ENCODE data around the gene FAM89A. TPM values are rescaled to one million over a fixed set of nuclear protein-coding genes. Genes with fewer than 3 reads are reported as not detected.
"Not testable (repeated sequence)": the region's sequence is repeated elsewhere in the genome, so short reads cannot be mapped to it uniquely, and the experiment has no call there.

Gene FAM89A
- total RNA-seq, 3 donors from 2014 or later: 30.7 to 97.1 (median 39.0) TPM

GRCh38 chr1:231058416-231059109, 18.5 kb upstream of the FAM89A start:
- Histone ChIP-seq H3K4me1 (no peaks in the 10 kb centered on the region), H3K27ac (no peak overlapping the region), H3K9me3 (peaks cover 0 to 4% of the 10 kb centered on the region in 2 donors), H3K4me3 (no peak overlapping the region), H3K27me3 (no peaks in the 10 kb centered on the region), H3K36me3 (no peaks in the 10 kb centered on the region)
- TF ChIP-seq POLR2A (IDR thresholded peaks at IDR 0.05): no peak
- TF ChIP-seq POLR2AphosphoS5 (IDR thresholded peaks at IDR 0.05): no peak
- TF ChIP-seq CTCF (IDR thresholded peaks at IDR 0.05): no peak
- DNase-seq (ENCODE audit: low spot score in 2 of 2): no peak
- intact Hi-C loops (cut with DNase I; ENCODE audit: low total_unique reads): loop anchor here (5.0 kb wide), 1 partner anchor 136 kb away; no protein-coding TSS in a partner anchor

GRCh38 chr1:231057410-231057809, 17.4 kb upstream of the FAM89A start:
- Histone ChIP-seq H3K4me1 (no peaks in the 10 kb centered on the region), H3K4me3 (no peak overlapping the region), H3K27me3 (no peaks in the 10 kb centered on the region), H3K9me3 (peaks cover 0 to 4% of the 10 kb centered on the region in 2 donors), H3K27ac (no peak overlapping the region), H3K36me3 (no peaks in the 10 kb centered on the region)
- DNase-seq (ENCODE audit: low spot score in 2 of 2): no peak
- intact Hi-C loops (cut with DNase I; ENCODE audit: low total_unique reads): loop anchor here (5.0 kb wide), 1 partner anchor 135 kb away; no protein-coding TSS in a partner anchor
- TF ChIP-seq POLR2A (IDR thresholded peaks at IDR 0.05): no peak
- no peak for TF ChIP-seq CTCF (IDR thresholded peaks at IDR 0.05)
- no peak for TF ChIP-seq POLR2AphosphoS5 (IDR thresholded peaks at IDR 0.05)

- intact Hi-C loops (cut with DNase I; ENCODE audit: low total_unique reads): loop anchor here (5.0 kb wide), 1 partner anchor 133 kb away; no protein-coding TSS in a partner anchor
- Histone ChIP-seq H3K4me3 (no peak overlapping the region), H3K36me3 (no peaks in the 10 kb centered on the region), H3K9me3 (peaks cover 0 to 4% of the 10 kb centered on the region in 2 donors), H3K27ac (no peak overlapping the region), H3K4me1 (no peaks in the 10 kb centered on the region), H3K27me3 (no peaks in the 10 kb centered on the region)
- TF ChIP-seq POLR2AphosphoS5 (IDR thresholded peaks at IDR 0.05): no peak
- TF ChIP-seq POLR2A (IDR thresholded peaks at IDR 0.05): no peak
- TF ChIP-seq CTCF (IDR thresholded peaks at IDR 0.05): no peak
- DNase-seq (ENCODE audit: low spot score in 2 of 2): no peak
These were observed 15.2 kb upstream of the FAM89A start for GRCh38 chr1:231055271-231055670.

GRCh38 chr1:231053493-231054162, 13.6 kb upstream of the FAM89A start:
- Histone ChIP-seq H3K36me3 (no peaks in the 10 kb centered on the region), H3K9me3 (peaks cover 0 to 4% of the 10 kb centered on the region in 2 donors), H3K4me3 (peak overlapping the region in 1 of 3 donors; percentile 36), H3K4me1 (no peaks in the 10 kb centered on the region), H3K27ac (peak overlapping the region in 1 of 2 donors; percentile 9), H3K27me3 (no peaks in the 10 kb centered on the region)
- intact Hi-C loops (cut with DNase I; ENCODE audit: low total_unique reads): no loop called here
- DNase-seq (ENCODE audit: low spot score in 2 of 2): no peak
- TF ChIP-seq POLR2A (IDR thresholded peaks at IDR 0.05): no peak
- TF ChIP-seq POLR2AphosphoS5 (IDR thresholded peaks at IDR 0.05): no peak
- TF ChIP-seq CTCF (IDR thresholded peaks at IDR 0.05): no peak

- Histone ChIP-seq H3K4me3 (no peak overlapping the region), H3K4me1 (no peaks in the 10 kb centered on the region), H3K27ac (no peak overlapping the region), H3K36me3 (no peaks in the 10 kb centered on the region), H3K9me3 (peaks cover 0 to 4% of the 10 kb centered on the region in 2 donors), H3K27me3 (no peaks in the 10 kb centered on the region)
- TF ChIP-seq POLR2A (IDR thresholded peaks at IDR 0.05) (no peak), POLR2AphosphoS5 (IDR thresholded peaks at IDR 0.05) (no peak), CTCF (IDR thresholded peaks at IDR 0.05) (no peak)
- intact Hi-C loops (cut with DNase I; ENCODE audit: low total_unique reads): no loop called here
- DNase-seq (ENCODE audit: low spot score in 2 of 2): no peak
These were observed 12.7 kb upstream of the FAM89A start for GRCh38 chr1:231052777-231053176.

GRCh38 chr1:231050932-231051331, 10.9 kb upstream of the FAM89A start:
- H3K4me1 ChIP-seq; H3K27ac ChIP-seq; H3K36me3 ChIP-seq; H3K9me3 ChIP-seq; H3K27me3 ChIP-seq; intact Hi-C loops (cut with DNase I; ENCODE audit: low total_unique reads); H3K4me3 ChIP-seq; DNase-seq (ENCODE audit: low spot score in 2 of 2): not testable (repeated sequence)

All from breast epithelium (tissue), 4 donors.